NT2/D1 (cell line): ENCODE measurements around the gene SLC25A39.
"Not testable (repeated sequence)": the region's sequence is repeated elsewhere in the genome, so short reads cannot be mapped to it uniquely, and the experiment has no call there.

ENCODE experiments used
- DNase-seq: peaks from one replicate; pipeline ENCODE4 v3.0.0-alpha.2; 2011; ENCODE audit warnings: low read depth, low spot score
- H3K27me3 ChIP-seq: 2 replicates; pipeline ENCODE4 v1.6.0; 2011; ENCODE audit warnings: mild to moderate bottlenecking; ENCODE audit not compliant: insufficient read length, insufficient read depth
- H3K36me3 ChIP-seq: 2 replicates; pipeline ENCODE4 v1.6.1; 2011; ENCODE audit warnings: mild to moderate bottlenecking, low read length, mixed read lengths; ENCODE audit not compliant: insufficient read depth, insufficient read length
- H3K4me1 ChIP-seq: 2 replicates; pipeline ENCODE4 v1.5.1; 2011; ENCODE audit not compliant: insufficient read depth, insufficient read length
- H3K4me3 ChIP-seq: 2 replicates; pipeline ENCODE4 v1.5.1; 2011; ENCODE audit warnings: low read depth; ENCODE audit not compliant: insufficient read length
- H3K9ac ChIP-seq: 2 replicates; pipeline ENCODE4 v1.6.0; 2011; ENCODE audit warnings: low read depth; ENCODE audit not compliant: insufficient read length
- H3K9me3 ChIP-seq: 2 replicates; pipeline ENCODE4 v1.5.1; 2011; ENCODE audit warnings: mild to moderate bottlenecking, low read length; ENCODE audit not compliant: insufficient read depth
- SUZ12 ChIP-seq: IDR thresholded peaks from 2 replicates; pipeline ENCODE4 v1.6.1; 2011; ENCODE audit not compliant: insufficient read length, insufficient read depth; ENCODE audit errors: extremely low read depth
- YY1 ChIP-seq: IDR thresholded peaks from 2 replicates; pipeline ENCODE4 v1.6.1; 2011; ENCODE audit not compliant: insufficient read length, insufficient read depth
- ZNF274 ChIP-seq: IDR thresholded peaks from 2 replicates; pipeline ENCODE4 v1.6.1; 2011; ENCODE audit warnings: mild to moderate bottlenecking, low read depth, low read length

The SLC25A39 gene

GRCh38 chr17:44338702-44339101 lies 14.1 kb upstream of the SLC25A39 start:
- no peaks in the 10 kb centered on the region for H3K9me3 ChIP-seq
- no peaks in the 10 kb centered on the region for H3K36me3 ChIP-seq
- H3K27me3 ChIP-seq, result peaks cover 26% of the 10 kb centered on the region
- H3K9ac ChIP-seq, result no peak overlapping the region
- DNase-seq, result no peak
- peaks cover 4% of the 10 kb centered on the region for H3K4me1 ChIP-seq
- H3K4me3 ChIP-seq, result no peak overlapping the region
- TF ChIP-seq SUZ12 (no peak), ZNF274 (no peak), YY1 (no peak)

GRCh38 chr17:44335968-44336367 lies 11.3 kb upstream of the SLC25A39 start:
- Histone ChIP-seq H3K9me3 (no peaks in the 10 kb centered on the region), H3K4me1 (peaks cover 4% of the 10 kb centered on the region), H3K4me3 (no peak overlapping the region), H3K27me3 (peaks cover 4% of the 10 kb centered on the region), H3K36me3 (no peaks in the 10 kb centered on the region), H3K9ac (no peak overlapping the region)
- TF ChIP-seq SUZ12 (no peak), YY1 (no peak), ZNF274 (no peak)
- DNase-seq, result no peak

GRCh38 chr17:44335564-44335963 lies 10.9 kb upstream of the SLC25A39 start:
- Histone ChIP-seq H3K9ac (no peak overlapping the region), H3K4me3 (no peak overlapping the region), H3K36me3 (no peaks in the 10 kb centered on the region), H3K9me3 (no peaks in the 10 kb centered on the region), H3K27me3 (peaks cover 2% of the 10 kb centered on the region), H3K4me1 (peaks cover 4% of the 10 kb centered on the region)
- no peak for TF ChIP-seq ZNF274
- DNase-seq, result no peak

GRCh38 chr17:44334727-44335126 lies 10.1 kb upstream of the SLC25A39 start:
- Histone ChIP-seq H3K27me3 (no peaks in the 10 kb centered on the region), H3K9ac (no peak overlapping the region), H3K9me3 (no peaks in the 10 kb centered on the region), H3K4me3 (no peak overlapping the region), H3K4me1 (peaks cover 4% of the 10 kb centered on the region), H3K36me3 (no peaks in the 10 kb centered on the region)
- TF ChIP-seq YY1 (no peak), ZNF274 (no peak), SUZ12 (no peak)
- DNase-seq, result no peak

- Histone ChIP-seq H3K36me3 (no peaks in the 10 kb centered on the region), H3K9me3 (no peaks in the 10 kb centered on the region), H3K9ac (no peak overlapping the region), H3K27me3 (no peaks in the 10 kb centered on the region), H3K4me3 (no peak overlapping the region), H3K4me1 (peaks cover 4% of the 10 kb centered on the region)
- TF ChIP-seq ZNF274, result no peak
- TF ChIP-seq SUZ12, result no peak
- TF ChIP-seq YY1, result no peak
- no peak for DNase-seq
Measured at GRCh38 chr17:44334315-44334714, 9.7 kb upstream of the SLC25A39 start.

GRCh38 chr17:44333371-44333770 lies 8.7 kb upstream of the SLC25A39 start:
- Histone ChIP-seq H3K36me3 (no peaks in the 10 kb centered on the region), H3K27me3 (no peaks in the 10 kb centered on the region), H3K4me3 (no peak overlapping the region), H3K9me3 (no peaks in the 10 kb centered on the region), H3K4me1 (peaks cover 8% of the 10 kb centered on the region), H3K9ac (no peak overlapping the region)
- TF ChIP-seq SUZ12, result no peak
- no peak for TF ChIP-seq ZNF274
- no peak for TF ChIP-seq YY1
- no peak for DNase-seq

GRCh38 chr17:44331249-44331760 lies 6.7 kb upstream of the SLC25A39 start:
- H3K36me3 ChIP-seq, result no peaks in the 10 kb centered on the region
- H3K9me3 ChIP-seq, result no peaks in the 10 kb centered on the region
- no peak for TF ChIP-seq ZNF274
- TF ChIP-seq YY1, result no peak
- TF ChIP-seq SUZ12, result no peak
- H3K27me3 ChIP-seq, result no peaks in the 10 kb centered on the region
- H3K4me1 ChIP-seq, result peaks cover 10% of the 10 kb centered on the region
- no peak for DNase-seq
- H3K4me3 ChIP-seq, result no peak overlapping the region
- H3K9ac ChIP-seq, result no peak overlapping the region

GRCh38 chr17:44330263-44330662 lies 5.6 kb upstream of the SLC25A39 start:
- not testable (repeated sequence) for H3K9ac ChIP-seq

GRCh38 chr17:44329516-44329915 lies 4.9 kb upstream of the SLC25A39 start:
- not testable (repeated sequence) for H3K9me3 ChIP-seq, H3K27me3 ChIP-seq, DNase-seq, H3K4me3 ChIP-seq, H3K36me3 ChIP-seq, H3K9ac ChIP-seq, H3K4me1 ChIP-seq

More at GRCh38 chr17:44330263-44330662, 5.6 kb upstream of the SLC25A39 start:
- H3K36me3 ChIP-seq, H3K9me3 ChIP-seq, DNase-seq, H3K4me3 ChIP-seq, H3K27me3 ChIP-seq, H3K4me1 ChIP-seq: not testable (repeated sequence)
